ENCODE results near the gene MPZL2. TPM values are rescaled to one million over a fixed set of nuclear protein-coding genes. Genes with fewer than 3 reads are reported as not detected.

MPZL2 gene
- total and polyA plus RNA-seq, 7 donors: 1.0 to 8.1 (median 3.4) TPM

DNA sequence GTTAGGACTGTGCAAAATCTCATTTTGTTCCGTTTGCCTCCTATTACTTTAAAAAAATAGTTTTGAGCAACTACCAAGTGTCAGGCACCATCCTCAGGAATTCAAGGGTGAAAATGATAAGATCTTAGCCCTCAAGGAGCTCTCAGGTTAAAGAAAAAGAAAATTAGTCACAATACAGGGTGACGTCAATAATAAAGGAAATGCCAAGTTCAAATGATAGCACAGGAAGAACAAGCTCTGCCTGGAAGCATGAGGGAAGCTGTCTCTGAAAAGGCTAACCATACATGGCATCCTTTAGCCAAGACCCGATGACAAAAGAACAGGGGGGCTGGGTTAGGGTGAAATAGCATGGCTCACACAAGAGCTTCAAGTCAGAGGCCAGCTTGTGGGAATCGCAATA is 11.1 kb upstream of the MPZL2 start:
- TF ChIP-seq, protein P1, sequence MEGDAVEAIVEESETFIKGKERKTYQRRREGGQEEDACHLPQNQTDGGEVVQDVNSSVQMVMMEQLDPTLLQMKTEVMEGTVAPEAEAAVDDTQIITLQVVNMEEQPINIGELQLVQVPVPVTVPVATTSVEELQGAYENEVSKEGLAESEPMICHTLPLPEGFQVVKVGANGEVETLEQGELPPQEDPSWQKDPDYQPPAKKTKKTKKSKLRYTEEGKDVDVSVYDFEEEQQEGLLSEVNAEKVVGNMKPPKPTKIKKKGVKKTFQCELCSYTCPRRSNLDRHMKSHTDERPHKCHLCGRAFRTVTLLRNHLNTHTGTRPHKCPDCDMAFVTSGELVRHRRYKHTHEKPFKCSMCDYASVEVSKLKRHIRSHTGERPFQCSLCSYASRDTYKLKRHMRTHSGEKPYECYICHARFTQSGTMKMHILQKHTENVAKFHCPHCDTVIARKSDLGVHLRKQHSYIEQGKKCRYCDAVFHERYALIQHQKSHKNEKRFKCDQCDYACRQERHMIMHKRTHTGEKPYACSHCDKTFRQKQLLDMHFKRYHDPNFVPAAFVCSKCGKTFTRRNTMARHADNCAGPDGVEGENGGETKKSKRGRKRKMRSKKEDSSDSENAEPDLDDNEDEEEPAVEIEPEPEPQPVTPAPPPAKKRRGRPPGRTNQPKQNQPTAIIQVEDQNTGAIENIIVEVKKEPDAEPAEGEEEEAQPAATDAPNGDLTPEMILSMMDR (IDR thresholded peaks at IDR 0.05): no peak
- no peak for DNase-seq
- Histone ChIP-seq H3K27me3 (ENCODE audit: insufficient read depth in 3 of 3, low read length in 2 of 3) (peaks cover 0 to 18% (median 16%) of the 10 kb centered on the region in 3 donors), H3K36me3 (ENCODE audit: insufficient read depth in 1 of 2, low read depth in 1 of 2) (no peaks in the 10 kb centered on the region), H3K9me3 (no peaks in the 10 kb centered on the region), H3K4me3 (no peak overlapping the region), H3K4me1 (no peaks in the 10 kb centered on the region), H3K27ac (peak overlapping the region; percentile 23)
- ATAC-seq: peak in 1 of 4 donors; percentile 34
- 50 to 61% (median 60%) methylated on average over 4 of the region's 4 CpGs for WGBS, 3 donors
- intact Hi-C loops (cut with DNase I): no loop called here

DNA sequence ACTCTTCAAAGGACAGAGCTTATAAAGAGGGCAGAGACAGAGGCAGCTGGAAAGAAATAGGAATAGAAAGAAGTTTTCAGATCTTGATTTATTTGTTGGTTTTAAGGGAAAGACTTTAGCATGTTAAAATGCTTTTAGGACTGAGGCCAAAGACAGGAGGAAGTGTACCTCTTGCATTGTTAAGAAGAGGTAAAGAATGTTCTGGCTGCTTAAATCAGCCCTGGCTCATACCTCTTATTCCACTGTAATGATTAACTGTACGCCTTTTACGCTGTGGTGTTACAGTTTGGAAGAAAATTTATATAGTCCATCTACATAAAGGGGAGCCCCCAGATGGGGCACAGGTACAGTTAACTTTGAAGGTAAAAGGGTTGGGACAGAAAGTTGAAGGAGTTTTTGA is 10.1 kb upstream of the MPZL2 start:
- Histone ChIP-seq H3K9me3 (no peaks in the 10 kb centered on the region), H3K4me1 (no peaks in the 10 kb centered on the region), H3K27ac (no peak overlapping the region), H3K27me3 (ENCODE audit: insufficient read depth in 3 of 3, low read length in 2 of 3) (peaks cover 0 to 21% (median 18%) of the 10 kb centered on the region in 3 donors), H3K36me3 (ENCODE audit: insufficient read depth in 1 of 2, low read depth in 1 of 2) (no peaks in the 10 kb centered on the region), H3K4me3 (no peak overlapping the region)
- WGBS, 3 donors: 78 to 86% (median 86%) methylated on average over 2 of the region's 2 CpGs
- DNase-seq: no peak
- intact Hi-C loops (cut with DNase I): no loop called here
- no peak for ATAC-seq
- TF ChIP-seq, protein P1 (IDR thresholded peaks at IDR 0.05): no peak

DNA sequence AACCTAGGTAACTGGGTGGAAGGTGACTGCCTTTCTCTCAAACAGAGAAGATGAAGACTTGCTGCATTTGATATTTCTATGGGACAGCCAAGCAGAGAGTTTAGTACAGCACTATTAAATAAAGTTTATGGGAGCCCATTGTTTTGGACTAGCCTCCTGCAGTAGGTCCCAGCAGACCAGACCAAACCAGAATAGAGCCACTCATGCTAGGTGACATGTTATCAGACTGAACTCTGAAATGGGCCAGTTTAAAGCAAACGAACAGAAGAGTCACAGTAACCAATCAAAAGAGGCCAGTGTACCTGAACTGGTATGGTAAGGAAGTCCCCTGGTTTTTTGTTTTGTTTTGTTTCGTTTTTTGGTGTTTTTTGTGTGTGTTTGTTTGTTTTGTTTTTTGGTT is 7.9 kb upstream of the MPZL2 start:
- Histone ChIP-seq H3K36me3 (ENCODE audit: insufficient read depth in 1 of 2, low read depth in 1 of 2) (no peaks in the 10 kb centered on the region), H3K9me3 (no peaks in the 10 kb centered on the region), H3K4me1 (no peaks in the 10 kb centered on the region), H3K27me3 (ENCODE audit: insufficient read depth in 3 of 3, low read length in 2 of 3) (peaks cover 0 to 21% (median 16%) of the 10 kb centered on the region in 3 donors), H3K27ac (no peak overlapping the region), H3K4me3 (no peak overlapping the region)
- WGBS, 3 donors: 56 to 62% (median 59%) methylated on average over 2 of the region's 2 CpGs
- TF ChIP-seq, protein P1 (IDR thresholded peaks at IDR 0.05): no peak
- DNase-seq (no peak), ATAC-seq (no peak)
- intact Hi-C loops (cut with DNase I): no loop called here

DNA sequence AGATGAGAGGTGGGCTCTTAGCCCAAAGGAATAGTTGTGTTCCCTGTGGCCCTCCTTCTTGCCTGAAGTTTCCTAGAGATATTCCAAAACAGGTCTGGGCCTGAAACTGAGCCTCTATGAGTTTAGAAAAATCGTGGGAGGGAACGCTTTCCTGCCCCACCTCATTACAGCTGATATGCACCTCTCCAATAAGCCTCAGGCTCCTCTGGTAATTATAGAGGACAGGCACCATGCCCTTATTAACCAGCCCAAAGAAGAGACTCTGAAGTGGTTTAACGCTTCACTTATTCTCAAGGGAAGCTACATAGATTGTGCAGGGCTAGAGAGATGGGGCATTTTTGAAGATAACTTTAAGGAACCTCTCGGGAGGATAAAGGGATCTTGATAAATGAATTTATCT is 3.4 kb upstream of the MPZL2 start:
- WGBS, 3 donors: 80 to 87% (median 83%) methylated on average over 4 of the region's 4 CpGs
- no peak for DNase-seq
- intact Hi-C loops (cut with DNase I): no loop called here
- no peak for ATAC-seq
- Histone ChIP-seq H3K4me3 (no peak overlapping the region), H3K27me3 (ENCODE audit: insufficient read depth in 3 of 3, low read length in 2 of 3) (peaks cover 1 to 38% (median 6%) of the 10 kb centered on the region in 3 donors), H3K36me3 (ENCODE audit: insufficient read depth in 1 of 2, low read depth in 1 of 2) (no peaks in the 10 kb centered on the region), H3K4me1 (no peaks in the 10 kb centered on the region), H3K27ac (no peak overlapping the region), H3K9me3 (no peaks in the 10 kb centered on the region)
- TF ChIP-seq, protein P1 (IDR thresholded peaks at IDR 0.05): no peak

DNA sequence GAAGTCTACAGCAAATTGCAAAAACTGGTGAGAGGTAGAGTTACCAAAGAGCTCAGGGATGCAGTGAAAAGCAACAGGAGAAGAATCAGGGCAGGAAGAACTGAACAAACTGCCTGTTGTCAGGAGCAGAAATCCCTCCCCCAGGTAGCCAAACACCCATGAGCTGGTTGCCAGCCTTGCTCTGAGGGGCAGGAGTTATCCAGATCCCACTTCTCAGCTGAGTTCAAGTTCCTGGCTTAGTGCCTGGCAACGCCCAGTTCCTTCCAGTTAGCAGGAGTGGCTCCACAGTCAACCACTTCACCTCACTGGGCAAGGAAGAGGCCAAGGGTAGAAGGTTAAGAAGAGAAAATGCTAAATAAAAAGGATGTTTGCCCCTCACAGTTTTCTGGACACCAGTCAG is 1.9 kb upstream of the MPZL2 start:
- peaks cover 2 to 51% (median 7%) of the 10 kb centered on the region in 3 donors for H3K27me3 ChIP-seq (ENCODE audit: insufficient read depth in 3 of 3, low read length in 2 of 3)
- no peaks in the 10 kb centered on the region for H3K4me1 ChIP-seq
- 35 to 71% (median 59%) methylated on average over 1 of the region's 1 CpG for WGBS, 3 donors
- no peaks in the 10 kb centered on the region for H3K9me3 ChIP-seq
- ATAC-seq (no peak), DNase-seq (peak in 1 of 2 donors; percentile 28)
- no peak overlapping the region for H3K4me3 ChIP-seq
- no peak overlapping the region for H3K27ac ChIP-seq
- TF ChIP-seq, protein P1 (IDR thresholded peaks at IDR 0.05): no peak
- intact Hi-C loops (cut with DNase I): no loop called here
- no peaks in the 10 kb centered on the region for H3K36me3 ChIP-seq (ENCODE audit: insufficient read depth in 1 of 2, low read depth in 1 of 2)
